Esophagus squamous epithelium (tissue), 5 donors: ENCODE data around the gene GATA6. TPM values are rescaled to one million over a fixed set of nuclear protein-coding genes. Genes with fewer than 3 reads are reported as not detected.

Source experiments
- DNase-seq: peaks from one replicate; lab custom pipeline; 2025; lab: John Stamatoyannopoulos, UW
- H3K27ac ChIP-seq, 4 donors: fragments of 200-600 bp; sonication (generic); one replicate each; pipeline ENCODE4 v1.5.1; 2016 to 2019; ENCODE audit warnings: mild to moderate bottlenecking in 1 of 4
- H3K27me3 ChIP-seq, 4 donors: fragments of 200-600 bp; sonication (generic); 1 replicate in 3 of 4; 2 replicates in 1 of 4; pipeline versions ENCODE4 v1.5.1 to v1.6.0; 2017 to 2021; ENCODE audit warnings: antibody characterized with exemption in 1 of 4
- H3K36me3 ChIP-seq, 3 donors: fragments of 200-600 bp; sonication (generic); one replicate each; pipeline ENCODE4 v1.5.1; 2016 to 2019
- H3K4me1 ChIP-seq, 3 donors: fragments of 200-600 bp; sonication (generic); one replicate each; pipeline ENCODE4 v1.5.1; 2017 to 2019
- H3K4me3 ChIP-seq, 4 donors: fragments of 200-600 bp; sonication (generic); 1 replicate in 3 of 4; 2 replicates in 1 of 4; pipeline ENCODE4 v1.5.1; 2016 to 2019; ENCODE audit warnings: mild to moderate bottlenecking in 2 of 4, moderate library complexity in 1 of 4
- H3K9me3 ChIP-seq, 3 donors: fragments of 200-600 bp; sonication (generic); one replicate each; pipeline ENCODE4 v1.5.1; 2016 to 2019
- POLR2A ChIP-seq, 4 donors: fragments of 450-650 bp; IDR thresholded peaks; one replicate each; pipeline ENCODE4 v1.6.1; 2017; ENCODE audit warnings: antibody characterized with exemption in 4 of 4, mild to moderate bottlenecking in 4 of 4, moderate library complexity in 3 of 4
- WGBS, 2 donors: methylation state at CpG; one replicate each; pipeline ENCODE4 v1.1.5; 2018; 5-methylcytosine and 5-hydroxymethylcytosine counted together
- intact Hi-C: fragments of 100-400 bp; cut with DNase I; formaldehyde crosslinking; loops from one replicate; pipeline ENCODE4 v1.15.0; 2022
- total RNA-seq, 4 donors: library from RNA; depleted of rRNA; stranded (reverse); fragments of >200 nt; gene quantifications; one replicate each; pipeline ENCODE4 v1.1.0, GENCODE V29; 2016
- TF ChIP-seq, protein P1 (sequence below), 6 experiments: fragments of 450-650 bp in 4 of 6; fragments of 200-600 bp in 2 of 6; sonication (generic) in 2 of 6; IDR thresholded peaks; one replicate each; pipeline ENCODE4 v1.5.1; 2016 to 2019; ENCODE audit warnings: antibody characterized with exemption in 6 of 6, mild to moderate bottlenecking in 4 of 6, moderate library complexity in 4 of 6
- donor health status: DM: yes; HTN: yes; CAD: no.

Gene GATA6
- total RNA-seq, 4 donors from 2014 or later = 0.08 to 2.2 (median 1.2) TPM

DNA sequence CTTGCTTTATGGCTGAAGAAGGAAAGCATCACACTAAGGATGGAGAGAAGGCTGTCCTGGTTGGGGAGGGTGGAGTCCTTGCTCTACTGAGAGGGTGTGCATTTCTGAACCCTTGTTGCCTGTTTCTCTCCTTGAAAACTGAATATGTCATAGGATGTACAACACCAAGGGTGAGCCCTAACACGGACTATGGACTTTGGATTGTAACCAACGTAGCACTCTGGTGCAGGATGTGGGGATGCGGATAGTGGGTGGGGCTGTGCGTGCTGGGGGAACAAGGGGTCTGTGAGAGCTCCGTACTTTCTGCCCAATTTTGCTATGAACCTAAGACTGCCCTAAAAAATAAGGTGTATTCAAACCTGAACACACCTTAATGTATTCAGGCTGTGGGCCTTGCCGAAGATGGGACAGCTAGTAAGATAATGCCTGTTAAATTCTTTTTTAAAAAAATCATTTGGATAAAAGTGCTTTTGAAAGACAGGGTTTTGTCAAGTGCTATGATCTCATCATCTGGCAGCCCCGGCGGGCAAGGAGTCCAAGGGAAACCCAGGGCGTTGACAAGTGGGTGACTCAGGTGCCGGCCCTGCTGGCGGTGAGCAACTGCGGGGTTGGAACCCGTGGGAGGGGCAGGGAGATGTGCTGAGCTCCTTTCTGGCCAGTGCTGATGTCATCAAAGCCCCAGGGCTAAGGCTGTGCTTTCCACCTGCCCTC, 54.0 kb downstream of the GATA6 start:
- WGBS, 2 donors = 36 to 50% methylated on average over 12 to 13 of the region's 13 CpGs
- Histone ChIP-seq H3K9me3 (no peaks in the 10 kb centered on the region), H3K36me3 (no peaks in the 10 kb centered on the region), H3K27ac (peak overlapping the region in 1 of 4 donors; percentile 41), H3K4me1 (peaks cover 0 to 13% (median 0%) of the 10 kb centered on the region in 3 donors), H3K27me3 (peaks cover 0 to 10% (median 0%) of the 10 kb centered on the region in 4 donors), H3K4me3 (no peak overlapping the region)
- no peak for DNase-seq
- no peak for TF ChIP-seq POLR2A (IDR thresholded peaks at IDR 0.05)
- TF ChIP-seq, protein P1, sequence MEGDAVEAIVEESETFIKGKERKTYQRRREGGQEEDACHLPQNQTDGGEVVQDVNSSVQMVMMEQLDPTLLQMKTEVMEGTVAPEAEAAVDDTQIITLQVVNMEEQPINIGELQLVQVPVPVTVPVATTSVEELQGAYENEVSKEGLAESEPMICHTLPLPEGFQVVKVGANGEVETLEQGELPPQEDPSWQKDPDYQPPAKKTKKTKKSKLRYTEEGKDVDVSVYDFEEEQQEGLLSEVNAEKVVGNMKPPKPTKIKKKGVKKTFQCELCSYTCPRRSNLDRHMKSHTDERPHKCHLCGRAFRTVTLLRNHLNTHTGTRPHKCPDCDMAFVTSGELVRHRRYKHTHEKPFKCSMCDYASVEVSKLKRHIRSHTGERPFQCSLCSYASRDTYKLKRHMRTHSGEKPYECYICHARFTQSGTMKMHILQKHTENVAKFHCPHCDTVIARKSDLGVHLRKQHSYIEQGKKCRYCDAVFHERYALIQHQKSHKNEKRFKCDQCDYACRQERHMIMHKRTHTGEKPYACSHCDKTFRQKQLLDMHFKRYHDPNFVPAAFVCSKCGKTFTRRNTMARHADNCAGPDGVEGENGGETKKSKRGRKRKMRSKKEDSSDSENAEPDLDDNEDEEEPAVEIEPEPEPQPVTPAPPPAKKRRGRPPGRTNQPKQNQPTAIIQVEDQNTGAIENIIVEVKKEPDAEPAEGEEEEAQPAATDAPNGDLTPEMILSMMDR (IDR thresholded peaks at IDR 0.05) = no peak
- intact Hi-C loops = no loop called here

DNA sequence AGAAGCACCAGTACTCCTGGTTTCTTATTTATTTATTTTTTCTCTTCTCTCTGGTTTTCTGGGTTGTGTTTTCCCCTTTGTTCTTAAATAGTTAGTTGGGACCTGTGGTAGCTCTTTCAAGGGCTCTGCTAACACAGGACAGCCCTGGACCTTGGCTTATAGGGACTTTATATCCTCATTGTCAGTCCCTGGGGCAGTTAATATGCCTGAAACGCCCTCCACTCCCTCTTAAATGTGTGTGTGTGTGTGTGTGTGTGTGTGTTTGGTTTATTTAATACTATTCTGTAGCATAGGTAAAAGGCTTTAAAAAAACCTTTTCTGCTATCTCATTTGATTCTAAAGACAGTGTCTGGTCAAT, 54.6 kb downstream of the GATA6 start:
- H3K27me3 ChIP-seq = peaks cover 0 to 11% (median 0%) of the 10 kb centered on the region in 4 donors
- peaks cover 0 to 13% (median 0%) of the 10 kb centered on the region in 3 donors for H3K4me1 ChIP-seq
- H3K4me3 ChIP-seq = no peak overlapping the region
- no peak for DNase-seq
- intact Hi-C loops = no loop called here
- 29 to 38% methylated on average over 1 of the region's 1 CpG for WGBS, 2 donors
- H3K9me3 ChIP-seq = no peaks in the 10 kb centered on the region
- no peaks in the 10 kb centered on the region for H3K36me3 ChIP-seq
- TF ChIP-seq, protein P1 (IDR thresholded peaks at IDR 0.05) = no peak
- no peak for TF ChIP-seq POLR2A (IDR thresholded peaks at IDR 0.05)
- H3K27ac ChIP-seq = peak overlapping the region in 1 of 4 donors; percentile 41

DNA sequence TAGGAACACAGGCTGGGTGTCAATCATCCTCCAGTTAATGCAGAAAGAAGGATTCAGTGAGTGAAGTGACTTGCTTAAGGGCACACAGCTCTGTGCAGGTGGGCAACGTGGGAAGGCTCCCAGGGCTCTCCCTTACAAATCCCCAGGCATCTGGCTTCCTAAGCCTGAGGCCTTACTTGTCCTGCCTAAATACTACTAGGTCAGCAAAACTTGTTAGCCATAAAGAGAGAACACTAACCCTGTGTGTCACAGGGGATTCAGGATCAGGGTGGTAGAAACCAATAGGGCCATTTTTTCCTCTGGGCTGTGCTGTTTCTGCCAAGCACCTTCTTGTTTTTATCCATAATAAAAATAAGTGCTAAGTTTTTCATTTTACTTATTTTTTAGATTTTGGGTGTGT, 55.0 kb downstream of the GATA6 start:
- H3K27me3 ChIP-seq = peaks cover 0 to 14% (median 0%) of the 10 kb centered on the region in 4 donors
- WGBS, 2 donors = 38 to 67% methylated on average over 1 of the region's 1 CpG
- no peak overlapping the region for H3K27ac ChIP-seq
- H3K4me1 ChIP-seq = peaks cover 0 to 13% (median 0%) of the 10 kb centered on the region in 3 donors
- H3K36me3 ChIP-seq = no peaks in the 10 kb centered on the region
- intact Hi-C loops = no loop called here
- no peak overlapping the region for H3K4me3 ChIP-seq
- H3K9me3 ChIP-seq = no peaks in the 10 kb centered on the region
- DNase-seq = no peak
- no peak for TF ChIP-seq POLR2A (IDR thresholded peaks at IDR 0.05)
- TF ChIP-seq, protein P1 (IDR thresholded peaks at IDR 0.05) = no peak

DNA sequence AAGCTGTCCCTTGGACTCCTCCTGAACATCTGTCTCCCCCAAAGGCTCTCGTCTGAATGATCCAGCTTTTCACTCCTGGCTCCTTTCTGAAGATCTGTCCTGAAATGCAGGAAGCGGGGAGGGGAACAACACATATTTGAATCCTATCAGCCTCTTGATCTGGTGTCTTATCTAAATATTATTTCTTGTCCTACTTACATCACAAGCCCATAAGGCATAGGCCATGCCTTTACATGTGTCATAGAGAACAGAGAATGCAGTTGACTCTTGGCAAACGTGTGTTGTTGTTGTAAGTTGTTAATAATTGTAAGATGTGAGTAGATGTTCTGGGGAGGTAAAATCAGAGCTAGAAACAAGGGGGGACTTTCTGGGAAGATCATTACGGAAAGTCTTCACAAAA, 57.4 kb downstream of the GATA6 start:
- DNase-seq = no peak
- H3K4me3 ChIP-seq = no peak overlapping the region
- peaks cover 0 to 25% (median 0%) of the 10 kb centered on the region in 4 donors for H3K27me3 ChIP-seq
- no peaks in the 10 kb centered on the region for H3K9me3 ChIP-seq
- 74 to 75% methylated on average over 4 of the region's 4 CpGs for WGBS, 2 donors
- intact Hi-C loops = no loop called here
- no peaks in the 10 kb centered on the region for H3K36me3 ChIP-seq
- TF ChIP-seq POLR2A (IDR thresholded peaks at IDR 0.05) = no peak
- TF ChIP-seq, protein P1 (IDR thresholded peaks at IDR 0.05) = no peak
- no peak overlapping the region for H3K27ac ChIP-seq
- peaks cover 0 to 13% (median 0%) of the 10 kb centered on the region in 3 donors for H3K4me1 ChIP-seq

DNA sequence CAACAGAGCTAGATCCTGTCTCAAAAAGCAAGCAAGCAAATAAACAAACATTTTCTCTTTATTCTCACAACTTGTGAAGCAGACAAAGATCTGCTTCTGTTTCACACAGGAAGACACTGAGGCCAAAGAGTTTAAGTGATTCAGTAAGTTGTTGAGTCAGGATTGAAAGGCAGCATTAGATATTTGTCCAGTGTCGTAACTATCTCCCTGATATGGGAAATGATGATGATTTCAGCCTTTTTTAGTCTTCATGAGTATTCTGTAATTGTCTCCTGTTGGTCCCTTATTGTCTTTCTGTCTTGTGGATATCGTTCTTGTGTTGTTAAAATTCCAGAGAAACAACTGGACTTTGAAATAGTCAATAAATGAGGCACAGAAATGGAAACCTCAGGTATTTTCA, 59.6 kb downstream of the GATA6 start:
- H3K27me3 ChIP-seq = peaks cover 0 to 19% (median 0%) of the 10 kb centered on the region in 4 donors
- no peak for DNase-seq
- peaks cover 0 to 4% (median 0%) of the 10 kb centered on the region in 3 donors for H3K4me1 ChIP-seq
- H3K4me3 ChIP-seq = no peak overlapping the region
- H3K36me3 ChIP-seq = no peaks in the 10 kb centered on the region
- no peak for TF ChIP-seq POLR2A (IDR thresholded peaks at IDR 0.05)
- TF ChIP-seq, protein P1 (IDR thresholded peaks at IDR 0.05) = no peak
- intact Hi-C loops = no loop called here
- no peak overlapping the region for H3K27ac ChIP-seq
- 59 to 67% methylated on average over 2 of the region's 2 CpGs for WGBS, 2 donors
- no peaks in the 10 kb centered on the region for H3K9me3 ChIP-seq
